HG02938 (cell line): Measurements from ENCODE around the gene IGSF21.

Experiments
- ATAC-seq: cut with Tn5 transposase; IDR thresholded peaks from one replicate; pipeline ENCODE4 v1.9.1; 2021; ENCODE audit warnings: mild to moderate bottlenecking, moderate library complexity; ENCODE audit not compliant: unreplicated experiment

IGSF21 gene

GRCh38 chr1:18107369-18108298, at the start of gene IGSF21:
TSS of gene IGSF21 (plus strand) at chr1:18107798. CDS start at chr1:18108129, 331 bp downstream.
- ATAC-seq = no peak

GRCh38 chr1:18058206-18058921, 49.2 kb upstream of the IGSF21 start:
- ATAC-seq = no peak

- no peak for ATAC-seq
These were observed 48.5 kb upstream of the IGSF21 start for GRCh38 chr1:18058981-18059605.

GRCh38 chr1:18060366-18060765, 47.2 kb upstream of the IGSF21 start:
- ATAC-seq = no peak

- no peak for ATAC-seq
These were observed 45.4 kb upstream of the IGSF21 start for GRCh38 chr1:18062185-18062584.

GRCh38 chr1:18064534-18064933, 43.1 kb upstream of the IGSF21 start:
- no peak for ATAC-seq

- no peak for ATAC-seq
These were observed 41.0 kb upstream of the IGSF21 start for GRCh38 chr1:18066576-18066975.

GRCh38 chr1:18069903-18070302, 37.7 kb upstream of the IGSF21 start:
- ATAC-seq = no peak

GRCh38 chr1:18072066-18072465, 35.5 kb upstream of the IGSF21 start:
- ATAC-seq = no peak

GRCh38 chr1:18073066-18073642, 34.4 kb upstream of the IGSF21 start:
- ATAC-seq = no peak

GRCh38 chr1:18077657-18078215, 29.9 kb upstream of the IGSF21 start:
- ATAC-seq = no peak

GRCh38 chr1:18079941-18080735, 27.5 kb upstream of the IGSF21 start:
- ATAC-seq = no peak

- ATAC-seq = no peak
These were observed 22.1 kb upstream of the IGSF21 start for GRCh38 chr1:18085387-18086074.

- ATAC-seq = no peak
These were observed 19.5 kb upstream of the IGSF21 start for GRCh38 chr1:18088077-18088594.

- no peak for ATAC-seq
These were observed 18.1 kb upstream of the IGSF21 start for GRCh38 chr1:18089488-18089887.

- no peak for ATAC-seq
These were observed 17.0 kb upstream of the IGSF21 start for GRCh38 chr1:18090636-18091035.

- ATAC-seq = no peak
These were observed 15.7 kb upstream of the IGSF21 start for GRCh38 chr1:18091660-18092446.

- no peak for ATAC-seq
These were observed 14.4 kb upstream of the IGSF21 start for GRCh38 chr1:18093193-18093592.
